Measurements from ENCODE around the gene STON2. TPM values are rescaled to one million over a fixed set of nuclear protein-coding genes. Genes with fewer than 3 reads are reported as not detected.
A peak's percentile ranks its signal among the peaks of the same experiment; 100 is the strongest.

STON2 gene
- total and polyA plus RNA-seq, 2 of the 13 experiments (the other 11 are each of a cell fraction or from before 2014, with no cell fraction given), result 2.1 to 11.0 TPM

GRCh38 chr14:81220830-81221578 lies 179.1 kb downstream of the STON2 start, which contains the start of gene GTF2A1 (continued):
- TF ChIP-seq ZKSCAN5 (CRISPR knock-in tag; IDR thresholded peaks at IDR 0.05) (no peak), POGK (CRISPR knock-in tag; conservative IDR thresholded peaks at IDR 0.05) (peak; percentile 88), TEF (CRISPR knock-in tag; IDR thresholded peaks at IDR 0.05) (no peak; the same call in none of the 2 replicates), DNMT3B (CRISPR knock-in tag; conservative IDR thresholded peaks at IDR 0.05) (no peak; the same call in 1 of the 2 replicates), CCDC6 (CRISPR knock-in tag; IDR thresholded peaks at IDR 0.05) (no peak; the same call in 1 of the 2 replicates), PAF1 (CRISPR knock-in tag; IDR thresholded peaks at IDR 0.05) (no peak), KLF6 (CRISPR knock-in tag; IDR thresholded peaks at IDR 0.05) (peak; percentile 80; the same call in 1 of the 2 replicates), ISX (CRISPR knock-in tag; conservative IDR thresholded peaks at IDR 0.05) (0 out of 2 replicates have a peak, but pooled peaks have one; percentile 77), TRAFD1 (CRISPR knock-in tag; IDR thresholded peaks at IDR 0.05; ENCODE audit: borderline replicate concordance) (peak; percentile 79; the same call in 1 of the 2 replicates), ZNF543 (CRISPR knock-in tag; IDR thresholded peaks at IDR 0.05) (peak; percentile 88), CENPT (CRISPR knock-in tag; IDR thresholded peaks at IDR 0.05; ENCODE audit: low read depth) (peak; percentile 61; the same call in 1 of the 2 replicates), ZNF282 (IDR thresholded peaks at IDR 0.05; ENCODE audit: partially characterized antibody) (no peak), MLLT10 (CRISPR knock-in tag; IDR thresholded peaks at IDR 0.05) (no peak), ZEB1 (IDR thresholded peaks at IDR 0.05; ENCODE audit: insufficient replicate concordance, low read depth) (no peak), HMG20A (CRISPR knock-in tag; IDR thresholded peaks at IDR 0.05; ENCODE audit: borderline replicate concordance) (no peak), MAF1 (CRISPR knock-in tag; IDR thresholded peaks at IDR 0.05; ENCODE audit: borderline replicate concordance) (no peak; the same call in 1 of the 2 replicates), LCORL (IDR thresholded peaks at IDR 0.05) (peak; percentile 32; the same call in 1 of the 2 replicates), LCORL (CRISPR knock-in tag; IDR thresholded peaks at IDR 0.05) (peak; percentile 69), TCF7 (IDR thresholded peaks at IDR 0.05; ENCODE audit: low read depth) (no peak), ZNF597 (CRISPR knock-in tag; IDR thresholded peaks at IDR 0.05) (0 out of 2 replicates have a peak, but pooled peaks have one; percentile 8), ZNF687 (CRISPR knock-in tag; IDR thresholded peaks at IDR 0.05) (peak; percentile 99)
